Suppressor macrophage (primary cell): ENCODE data around the gene MYCBP2.
"Not testable (repeated sequence)": the region's sequence is repeated elsewhere in the genome, so short reads cannot be mapped to it uniquely, and the experiment has no call there.

Experiments
- DNase-seq, 4 experiments: peaks; one replicate each; pipeline ENCODE4 v3.0.0-alpha.2; 2020 to 2022
- total RNA-seq, 17 experiments: gene quantifications; one replicate each; lab custom pipeline; 2026; ENCODE audit warnings: mixed read lengths in 6 of 17, inconsistent platforms in 3 of 17; lab: John Stamatoyannopoulos, UW

MYCBP2 gene, protein sequence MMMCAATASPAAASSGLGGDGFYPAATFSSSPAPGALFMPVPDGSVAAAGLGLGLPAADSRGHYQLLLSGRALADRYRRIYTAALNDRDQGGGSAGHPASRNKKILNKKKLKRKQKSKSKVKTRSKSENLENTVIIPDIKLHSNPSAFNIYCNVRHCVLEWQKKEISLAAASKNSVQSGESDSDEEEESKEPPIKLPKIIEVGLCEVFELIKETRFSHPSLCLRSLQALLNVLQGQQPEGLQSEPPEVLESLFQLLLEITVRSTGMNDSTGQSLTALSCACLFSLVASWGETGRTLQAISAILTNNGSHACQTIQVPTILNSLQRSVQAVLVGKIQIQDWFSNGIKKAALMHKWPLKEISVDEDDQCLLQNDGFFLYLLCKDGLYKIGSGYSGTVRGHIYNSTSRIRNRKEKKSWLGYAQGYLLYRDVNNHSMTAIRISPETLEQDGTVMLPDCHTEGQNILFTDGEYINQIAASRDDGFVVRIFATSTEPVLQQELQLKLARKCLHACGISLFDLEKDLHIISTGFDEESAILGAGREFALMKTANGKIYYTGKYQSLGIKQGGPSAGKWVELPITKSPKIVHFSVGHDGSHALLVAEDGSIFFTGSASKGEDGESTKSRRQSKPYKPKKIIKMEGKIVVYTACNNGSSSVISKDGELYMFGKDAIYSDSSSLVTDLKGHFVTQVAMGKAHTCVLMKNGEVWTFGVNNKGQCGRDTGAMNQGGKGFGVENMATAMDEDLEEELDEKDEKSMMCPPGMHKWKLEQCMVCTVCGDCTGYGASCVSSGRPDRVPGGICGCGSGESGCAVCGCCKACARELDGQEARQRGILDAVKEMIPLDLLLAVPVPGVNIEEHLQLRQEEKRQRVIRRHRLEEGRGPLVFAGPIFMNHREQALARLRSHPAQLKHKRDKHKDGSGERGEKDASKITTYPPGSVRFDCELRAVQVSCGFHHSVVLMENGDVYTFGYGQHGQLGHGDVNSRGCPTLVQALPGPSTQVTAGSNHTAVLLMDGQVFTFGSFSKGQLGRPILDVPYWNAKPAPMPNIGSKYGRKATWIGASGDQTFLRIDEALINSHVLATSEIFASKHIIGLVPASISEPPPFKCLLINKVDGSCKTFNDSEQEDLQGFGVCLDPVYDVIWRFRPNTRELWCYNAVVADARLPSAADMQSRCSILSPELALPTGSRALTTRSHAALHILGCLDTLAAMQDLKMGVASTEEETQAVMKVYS (N-terminal part only)
- 124 to 327 (median 240) reads per million in 17 experiments for total RNA-seq

DNA sequence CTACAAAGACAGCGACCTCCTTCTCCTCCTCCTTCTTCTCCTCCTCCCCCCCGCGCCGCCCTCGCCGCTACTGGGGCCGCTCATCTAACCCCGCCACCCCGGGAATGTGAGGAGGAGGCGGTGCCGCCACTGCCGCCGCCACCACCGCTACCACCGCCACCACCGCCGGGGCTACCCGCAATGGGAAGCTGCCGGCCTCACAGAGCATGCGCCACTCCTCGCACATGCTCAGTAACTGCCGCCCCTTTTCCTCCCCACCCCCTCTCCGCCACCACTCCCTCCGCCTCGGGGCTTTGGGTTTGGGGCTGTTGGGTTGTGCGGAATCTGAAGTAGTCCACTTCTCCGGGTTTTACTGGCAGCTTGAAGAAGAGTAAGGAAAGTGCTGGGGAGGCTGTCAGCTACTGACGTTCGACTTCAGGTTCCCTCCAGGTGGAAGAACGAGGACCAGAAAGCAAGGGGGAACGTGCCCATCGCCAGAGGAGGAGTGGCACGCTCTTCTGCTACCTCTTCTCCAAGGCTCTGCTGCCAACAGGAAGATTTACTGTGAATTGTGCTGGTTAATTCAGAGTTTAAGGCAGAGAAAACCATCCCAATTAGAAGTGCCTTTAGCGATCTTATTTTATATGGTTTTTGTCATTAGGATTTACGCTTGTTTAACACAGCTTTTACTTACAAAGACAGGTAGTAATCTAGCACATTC is at the start of gene MYCBP2:
MYCBP2 (minus strand) TSS at position 190 of the 700 bp plus-strand sequence. CDS start 319 bp downstream, outside the sequence.
- peak; percentile 96 to 98 (median 97) for DNase-seq

- peak in 1 of 4 experiments; percentile 28 for DNase-seq
Measured at GRCh38 chr13:77375560-77376108, 48.7 kb upstream of the MYCBP2 start.

DNA sequence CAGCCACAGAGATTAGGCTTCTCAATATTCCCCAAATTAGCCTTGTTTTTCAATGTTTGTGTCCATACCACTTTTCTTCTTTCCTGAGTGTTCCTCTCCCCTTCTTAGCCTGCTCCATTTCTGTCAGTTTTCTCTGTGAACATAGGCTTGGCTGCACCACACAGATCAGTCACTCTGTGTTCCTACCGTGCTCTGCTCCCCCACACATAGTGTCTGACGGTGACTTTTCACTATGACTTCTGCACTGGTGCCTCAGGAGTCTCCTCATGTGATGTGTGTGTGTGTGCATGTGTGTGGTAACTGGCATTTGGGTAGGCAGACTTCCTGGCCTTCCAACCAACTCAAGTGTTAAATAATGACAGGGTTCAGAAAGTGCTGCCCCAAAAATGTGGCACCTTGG is 47.9 kb upstream of the MYCBP2 start:
- peak; percentile 64 to 83 (median 72) for DNase-seq

DNA sequence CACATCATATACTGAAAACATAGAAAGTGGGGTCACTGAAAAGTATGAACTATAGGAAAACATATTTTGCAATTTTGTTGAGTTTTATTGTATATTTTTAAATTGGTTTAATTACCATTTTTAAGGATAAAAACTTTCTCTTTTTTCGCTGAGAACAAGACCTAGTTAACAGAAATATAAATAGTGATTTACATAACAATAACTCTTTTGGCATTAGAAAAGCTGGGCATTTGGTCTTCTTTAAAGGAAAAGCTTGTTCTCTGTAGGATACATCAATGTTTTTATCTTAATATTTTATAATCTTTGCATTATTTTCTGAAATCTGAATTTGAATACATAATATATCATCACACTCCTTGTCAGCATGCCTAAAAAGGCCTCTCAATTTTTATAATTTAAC is 47.4 kb upstream of the MYCBP2 start:
- no peak for DNase-seq

- no peak for DNase-seq
Measured at GRCh38 chr13:77373502-77373901, 46.6 kb upstream of the MYCBP2 start.

- peak in 1 of 4 experiments; percentile 8 for DNase-seq
Measured at GRCh38 chr13:77372275-77372674, 45.4 kb upstream of the MYCBP2 start.

GRCh38 chr13:77370888-77371287 is 44.0 kb upstream of the MYCBP2 start:
- DNase-seq, result no peak

DNA sequence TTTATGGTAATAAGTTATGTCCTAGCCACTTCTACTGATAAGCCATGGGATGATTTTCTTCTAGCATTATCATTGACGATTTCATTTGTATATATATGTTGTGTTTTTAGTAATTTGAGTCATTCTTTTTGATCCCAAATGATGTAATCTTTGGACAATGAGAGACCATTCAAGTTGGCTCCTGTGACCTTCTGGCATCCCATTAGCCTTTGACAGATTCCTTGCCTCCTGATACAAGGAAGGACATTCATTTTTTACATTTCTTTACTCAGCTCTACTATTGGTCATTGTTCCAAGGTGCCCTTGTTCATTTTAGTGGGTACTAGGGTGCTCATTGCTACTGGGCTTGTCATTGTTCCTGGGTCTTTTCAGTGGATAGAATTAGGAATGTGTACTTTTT is 35.3 kb upstream of the MYCBP2 start:
- DNase-seq, result no peak

DNA sequence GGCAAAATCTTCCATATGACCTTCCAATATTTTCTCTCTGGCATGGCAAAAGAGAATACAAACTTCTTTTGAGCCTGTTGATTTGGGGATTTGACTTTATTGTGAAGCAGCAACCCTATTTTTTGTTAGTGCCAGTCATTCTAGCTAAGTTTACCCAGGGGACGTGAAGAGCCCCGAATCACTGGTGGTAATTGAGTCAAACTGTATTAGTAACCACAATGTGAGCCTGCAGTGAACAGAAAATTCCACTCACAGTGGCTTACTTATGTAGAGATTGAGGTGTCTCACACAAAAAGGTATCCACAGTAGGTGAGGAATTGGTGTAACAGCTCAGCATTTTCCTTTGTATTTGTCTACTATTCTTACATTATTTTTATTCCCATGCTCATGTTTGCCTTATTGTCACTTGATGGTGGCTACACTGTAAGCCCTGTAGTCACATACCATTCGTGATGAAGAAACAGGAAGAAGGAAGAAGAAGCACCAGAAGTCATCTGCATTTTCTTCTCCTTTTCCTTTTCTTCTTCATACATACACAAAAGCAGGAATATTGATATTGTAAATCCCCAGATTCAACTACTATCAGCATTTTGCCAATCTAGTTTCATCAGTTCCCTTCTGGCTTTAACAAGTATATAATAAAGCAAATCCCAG is 33.3 kb upstream of the MYCBP2 start:
- DNase-seq, result peak in 3 of 4 experiments; percentile 34 to 65 (median 62)

- peak in 1 of 4 experiments; percentile 30 for DNase-seq
Measured at GRCh38 chr13:77359171-77359570, 32.3 kb upstream of the MYCBP2 start.

- peak in 1 of 4 experiments; percentile 22 for DNase-seq
Measured at GRCh38 chr13:77358001-77358400, 31.1 kb upstream of the MYCBP2 start.

DNA sequence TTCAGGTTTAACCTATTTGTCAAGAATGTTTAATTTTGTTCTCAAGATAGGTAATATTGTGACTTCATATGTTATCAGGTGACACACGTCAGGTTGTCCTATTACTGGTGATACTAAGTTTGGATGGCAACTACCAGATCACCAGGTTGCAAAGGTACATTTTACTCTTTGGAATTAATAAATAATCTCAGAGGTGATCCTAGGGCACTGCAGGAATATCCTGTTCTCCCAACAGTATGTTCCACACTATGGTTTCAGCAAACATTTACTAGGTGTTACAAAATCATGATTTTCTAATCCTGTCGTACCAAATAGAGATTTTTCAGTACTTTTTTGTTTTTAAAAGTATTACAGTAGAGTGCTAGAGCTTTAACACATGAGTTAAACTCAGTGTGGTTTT is 29.3 kb upstream of the MYCBP2 start:
- DNase-seq, result no peak

- DNase-seq, result peak in 3 of 4 experiments; percentile 5 to 77 (median 72)
Measured at GRCh38 chr13:77353995-77354394, 27.1 kb upstream of the MYCBP2 start.

GRCh38 chr13:77351315-77351714 is 24.4 kb upstream of the MYCBP2 start:
- DNase-seq, result peak; percentile 67 to 87 (median 79)

- DNase-seq, result peak in 3 of 4 experiments; percentile 31 to 54 (median 35)
Measured at GRCh38 chr13:77350811-77351210, 23.9 kb upstream of the MYCBP2 start.

DNA sequence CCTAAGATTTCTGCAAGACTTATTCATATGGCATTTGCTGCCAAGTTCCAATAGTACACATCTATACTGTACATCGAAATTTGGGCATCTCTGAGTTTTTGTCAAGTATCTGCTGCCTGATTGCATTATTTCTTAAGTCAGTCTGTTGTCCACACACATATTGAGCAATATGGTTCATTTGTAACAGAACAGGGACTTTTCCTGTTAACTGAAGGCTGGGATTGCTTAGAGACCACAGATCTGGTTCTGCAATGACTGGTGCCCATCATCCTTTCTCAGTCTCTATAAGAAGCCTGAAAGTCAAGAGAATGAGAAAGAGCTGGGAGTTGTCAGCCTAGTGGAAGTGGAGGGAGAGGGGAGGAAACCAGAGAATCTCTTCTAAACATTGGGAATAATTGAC is 22.5 kb upstream of the MYCBP2 start:
- peak; percentile 50 to 83 (median 70) for DNase-seq

DNA sequence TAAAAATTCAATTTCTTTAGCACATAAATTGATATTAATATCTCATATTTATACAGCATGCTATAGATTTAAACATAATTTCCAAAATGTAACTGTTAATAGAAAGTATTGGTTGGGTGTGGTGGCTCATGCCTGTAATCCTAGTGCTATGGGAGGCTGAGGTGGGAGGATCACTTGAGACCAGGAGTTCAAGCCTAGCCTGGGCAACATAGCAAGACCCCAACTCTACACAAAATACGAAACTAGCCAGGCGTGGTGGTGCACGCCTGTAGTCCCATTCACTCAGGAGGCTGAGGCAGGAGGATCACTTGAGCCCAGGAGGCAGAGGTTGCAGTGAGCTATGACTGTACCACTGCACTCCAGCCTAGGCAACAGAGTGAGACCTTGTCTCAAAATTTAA is 20.5 kb upstream of the MYCBP2 start:
- not testable (repeated sequence) for DNase-seq

- DNase-seq, result peak in 2 of 4 experiments; percentile 8 to 29
Measured at GRCh38 chr13:77345150-77345780, 18.4 kb upstream of the MYCBP2 start.

DNA sequence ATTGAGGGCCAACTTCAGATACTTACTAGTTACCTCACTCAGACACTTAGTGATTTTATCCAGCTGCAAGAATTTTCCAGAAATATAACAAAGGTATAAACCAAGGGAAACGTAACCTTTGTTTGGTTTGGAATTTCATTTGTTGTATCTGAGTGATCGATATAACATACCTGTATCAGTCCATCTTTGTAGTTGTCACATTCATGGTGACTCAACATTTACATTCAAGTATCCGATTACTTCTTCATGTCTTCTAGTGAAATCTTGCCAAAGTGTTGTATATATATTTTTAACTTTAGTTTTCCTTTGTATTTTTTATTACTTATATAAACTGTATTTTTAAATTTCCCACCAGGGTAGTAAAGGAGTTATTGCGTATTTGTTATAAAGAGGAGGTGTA is 16.9 kb upstream of the MYCBP2 start:
- no peak for DNase-seq

DNA sequence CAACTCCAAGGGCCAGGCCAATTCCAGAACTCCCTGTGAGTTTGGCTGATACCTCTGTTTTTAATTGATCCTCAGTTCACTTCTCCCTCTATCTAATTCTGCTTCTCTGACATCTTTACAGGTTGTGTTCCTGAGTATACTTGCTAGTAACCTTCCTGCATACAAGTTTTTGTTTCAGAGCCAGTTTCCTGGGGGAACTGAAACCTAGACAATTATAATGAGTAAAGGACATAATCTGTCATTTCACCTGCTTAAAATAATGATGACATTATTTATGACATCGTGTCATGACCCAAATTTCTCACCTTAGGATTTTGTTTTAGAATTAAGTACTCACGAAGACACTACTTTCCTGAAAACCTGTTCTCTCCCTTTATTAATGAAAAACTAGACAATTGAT is 12.5 kb upstream of the MYCBP2 start:
- DNase-seq, result no peak
